ENCODE measurements around the gene LYRM1. TPM values are rescaled to one million over a fixed set of nuclear protein-coding genes. Genes with fewer than 3 reads are reported as not detected.

The LYRM1 gene
- polyA plus RNA-seq, 1 donor from 2014 or later: 125 TPM

DNA sequence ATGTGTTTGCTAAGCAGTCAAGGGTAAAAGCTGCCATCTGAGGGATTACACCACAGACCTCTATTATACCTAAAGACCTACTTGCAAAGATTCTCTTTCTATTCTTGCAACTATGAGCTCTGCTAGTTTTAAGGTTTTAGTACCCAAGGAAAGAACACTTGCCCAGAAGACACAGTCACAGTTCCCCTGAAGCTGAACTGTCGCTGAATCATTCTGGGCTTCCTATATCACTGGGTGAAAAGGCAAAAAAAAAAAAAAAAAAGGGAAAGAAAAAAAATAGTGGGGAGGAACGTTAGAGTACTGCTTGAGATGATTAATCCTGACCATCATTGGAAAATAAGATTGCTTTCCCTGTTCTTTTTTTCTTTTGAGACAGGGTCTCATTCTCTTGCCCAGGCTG lies 37.9 kb downstream of the LYRM1 start:
- TF ChIP-seq MXI1 (conservative IDR thresholded peaks at IDR 0.05; ENCODE audit: poor library complexity, severe bottlenecking) (no peak), TAF1 (IDR thresholded peaks at IDR 0.05; ENCODE audit: low read depth) (no peak), RAD21 (conservative IDR thresholded peaks at IDR 0.05) (no peak), SMC3 (conservative IDR thresholded peaks at IDR 0.05; ENCODE audit: poor library complexity) (no peak), EZH2 (IDR thresholded peaks at IDR 0.05; ENCODE audit: borderline replicate concordance, insufficient read depth, low read length, poor library complexity, severe bottlenecking) (no peak), POLR2AphosphoS5 (IDR thresholded peaks at IDR 0.05) (no peak), EP300 (conservative IDR thresholded peaks at IDR 0.05; ENCODE audit: poor library complexity, severe bottlenecking) (no peak)
- TF ChIP-seq, protein P1, sequence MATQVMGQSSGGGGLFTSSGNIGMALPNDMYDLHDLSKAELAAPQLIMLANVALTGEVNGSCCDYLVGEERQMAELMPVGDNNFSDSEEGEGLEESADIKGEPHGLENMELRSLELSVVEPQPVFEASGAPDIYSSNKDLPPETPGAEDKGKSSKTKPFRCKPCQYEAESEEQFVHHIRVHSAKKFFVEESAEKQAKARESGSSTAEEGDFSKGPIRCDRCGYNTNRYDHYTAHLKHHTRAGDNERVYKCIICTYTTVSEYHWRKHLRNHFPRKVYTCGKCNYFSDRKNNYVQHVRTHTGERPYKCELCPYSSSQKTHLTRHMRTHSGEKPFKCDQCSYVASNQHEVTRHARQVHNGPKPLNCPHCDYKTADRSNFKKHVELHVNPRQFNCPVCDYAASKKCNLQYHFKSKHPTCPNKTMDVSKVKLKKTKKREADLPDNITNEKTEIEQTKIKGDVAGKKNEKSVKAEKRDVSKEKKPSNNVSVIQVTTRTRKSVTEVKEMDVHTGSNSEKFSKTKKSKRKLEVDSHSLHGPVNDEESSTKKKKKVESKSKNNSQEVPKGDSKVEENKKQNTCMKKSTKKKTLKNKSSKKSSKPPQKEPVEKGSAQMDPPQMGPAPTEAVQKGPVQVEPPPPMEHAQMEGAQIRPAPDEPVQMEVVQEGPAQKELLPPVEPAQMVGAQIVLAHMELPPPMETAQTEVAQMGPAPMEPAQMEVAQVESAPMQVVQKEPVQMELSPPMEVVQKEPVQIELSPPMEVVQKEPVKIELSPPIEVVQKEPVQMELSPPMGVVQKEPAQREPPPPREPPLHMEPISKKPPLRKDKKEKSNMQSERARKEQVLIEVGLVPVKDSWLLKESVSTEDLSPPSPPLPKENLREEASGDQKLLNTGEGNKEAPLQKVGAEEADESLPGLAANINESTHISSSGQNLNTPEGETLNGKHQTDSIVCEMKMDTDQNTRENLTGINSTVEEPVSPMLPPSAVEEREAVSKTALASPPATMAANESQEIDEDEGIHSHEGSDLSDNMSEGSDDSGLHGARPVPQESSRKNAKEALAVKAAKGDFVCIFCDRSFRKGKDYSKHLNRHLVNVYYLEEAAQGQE (IDR thresholded peaks at IDR 0.05; ENCODE audit: borderline replicate concordance): no peak
- TF ChIP-seq, protein P2, sequence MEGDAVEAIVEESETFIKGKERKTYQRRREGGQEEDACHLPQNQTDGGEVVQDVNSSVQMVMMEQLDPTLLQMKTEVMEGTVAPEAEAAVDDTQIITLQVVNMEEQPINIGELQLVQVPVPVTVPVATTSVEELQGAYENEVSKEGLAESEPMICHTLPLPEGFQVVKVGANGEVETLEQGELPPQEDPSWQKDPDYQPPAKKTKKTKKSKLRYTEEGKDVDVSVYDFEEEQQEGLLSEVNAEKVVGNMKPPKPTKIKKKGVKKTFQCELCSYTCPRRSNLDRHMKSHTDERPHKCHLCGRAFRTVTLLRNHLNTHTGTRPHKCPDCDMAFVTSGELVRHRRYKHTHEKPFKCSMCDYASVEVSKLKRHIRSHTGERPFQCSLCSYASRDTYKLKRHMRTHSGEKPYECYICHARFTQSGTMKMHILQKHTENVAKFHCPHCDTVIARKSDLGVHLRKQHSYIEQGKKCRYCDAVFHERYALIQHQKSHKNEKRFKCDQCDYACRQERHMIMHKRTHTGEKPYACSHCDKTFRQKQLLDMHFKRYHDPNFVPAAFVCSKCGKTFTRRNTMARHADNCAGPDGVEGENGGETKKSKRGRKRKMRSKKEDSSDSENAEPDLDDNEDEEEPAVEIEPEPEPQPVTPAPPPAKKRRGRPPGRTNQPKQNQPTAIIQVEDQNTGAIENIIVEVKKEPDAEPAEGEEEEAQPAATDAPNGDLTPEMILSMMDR (IDR thresholded peaks at IDR 0.05; ENCODE audit: poor library complexity, severe bottlenecking): no peak
- Histone ChIP-seq H3K4me3 (ENCODE audit: low read length) (no peak overlapping the region), H4K20me1 (ENCODE audit: insufficient read depth) (no peaks in the 10 kb centered on the region), H3K4me2 (ENCODE audit: low read length) (no peak overlapping the region), H3K9ac (ENCODE audit: low read length) (no peak overlapping the region), H3K27me3 (ENCODE audit: insufficient read depth, low read depth, low read length) (no peaks in the 10 kb centered on the region), H3K9me3 (ENCODE audit: low read length) (no peaks in the 10 kb centered on the region), H3K79me2 (replicated peaks; ENCODE audit: insufficient read depth, low read length) (no peaks in the 10 kb centered on the region), H3K27ac (ENCODE audit: low read length) (no peak overlapping the region), H3F3A (ENCODE audit: insufficient read depth, low read length, poor library complexity, severe bottlenecking) (no peaks in the 10 kb centered on the region), H3K9me2 (ENCODE audit: insufficient read depth, low read length) (no peaks in the 10 kb centered on the region), H3K36me3 (ENCODE audit: insufficient read depth, low read length) (no peaks in the 10 kb centered on the region), H2AFZ (ENCODE audit: low read depth, low read length) (no peak overlapping the region)

DNA sequence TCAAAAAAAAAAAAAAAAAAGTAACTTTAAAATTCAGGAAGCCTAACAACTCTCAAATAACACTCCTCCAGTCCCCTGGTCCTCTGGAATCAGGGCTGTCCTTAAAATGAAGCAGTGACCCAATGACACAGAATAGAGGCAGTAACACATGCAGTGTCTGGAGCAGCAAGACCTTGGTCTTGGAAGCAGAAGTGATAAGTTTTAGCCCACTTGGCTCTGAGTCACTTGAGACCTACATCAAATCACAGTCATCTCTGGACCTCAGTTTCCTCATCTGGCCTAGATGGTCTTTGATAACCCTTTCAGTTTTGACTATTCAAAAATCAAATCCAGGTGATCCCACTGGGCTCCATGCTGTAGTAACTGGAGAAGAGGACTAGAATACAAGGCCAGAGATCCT lies 39.0 kb downstream of the LYRM1 start:
- Histone ChIP-seq H3K9ac (ENCODE audit: low read length) (no peak overlapping the region), H3K79me2 (replicated peaks; ENCODE audit: insufficient read depth, low read length) (no peaks in the 10 kb centered on the region), H3K27ac (ENCODE audit: low read length) (no peak overlapping the region), H3K27me3 (ENCODE audit: insufficient read depth, low read depth, low read length) (no peaks in the 10 kb centered on the region), H3K9me3 (ENCODE audit: low read length) (no peaks in the 10 kb centered on the region), H3K4me3 (ENCODE audit: low read length) (no peak overlapping the region), H3F3A (ENCODE audit: insufficient read depth, low read length, poor library complexity, severe bottlenecking) (no peaks in the 10 kb centered on the region), H2AFZ (ENCODE audit: low read depth, low read length) (no peak overlapping the region), H3K9me2 (ENCODE audit: insufficient read depth, low read length) (no peaks in the 10 kb centered on the region), H3K4me2 (ENCODE audit: low read length) (no peak overlapping the region), H3K36me3 (ENCODE audit: insufficient read depth, low read length) (no peaks in the 10 kb centered on the region), H4K20me1 (ENCODE audit: insufficient read depth) (no peaks in the 10 kb centered on the region)
- TF ChIP-seq, protein P2 (IDR thresholded peaks at IDR 0.05; ENCODE audit: poor library complexity, severe bottlenecking): no peak
- TF ChIP-seq EP300 (conservative IDR thresholded peaks at IDR 0.05; ENCODE audit: poor library complexity, severe bottlenecking) (no peak), POLR2AphosphoS5 (IDR thresholded peaks at IDR 0.05) (no peak), TAF1 (IDR thresholded peaks at IDR 0.05; ENCODE audit: low read depth) (no peak), MXI1 (conservative IDR thresholded peaks at IDR 0.05; ENCODE audit: poor library complexity, severe bottlenecking) (no peak), RAD21 (conservative IDR thresholded peaks at IDR 0.05) (no peak), EZH2 (IDR thresholded peaks at IDR 0.05; ENCODE audit: borderline replicate concordance, insufficient read depth, low read length, poor library complexity, severe bottlenecking) (no peak), SMC3 (conservative IDR thresholded peaks at IDR 0.05; ENCODE audit: poor library complexity) (no peak)

All from neural cell (in vitro differentiated cells).